HG03342 (cell line): ENCODE data around the gene C19orf38.
A peak's percentile ranks its signal among the peaks of the same experiment; 100 is the strongest.
"Not testable (repeated sequence)": the region's sequence is repeated elsewhere in the genome, so short reads cannot be mapped to it uniquely, and the experiment has no call there.

Experiments used
- ATAC-seq: cut with Tn5 transposase; IDR thresholded peaks from one replicate; pipeline ENCODE4 v1.9.1; 2021; ENCODE audit warnings: mild to moderate bottlenecking, moderate library complexity; ENCODE audit not compliant: unreplicated experiment

Gene C19orf38

DNA sequence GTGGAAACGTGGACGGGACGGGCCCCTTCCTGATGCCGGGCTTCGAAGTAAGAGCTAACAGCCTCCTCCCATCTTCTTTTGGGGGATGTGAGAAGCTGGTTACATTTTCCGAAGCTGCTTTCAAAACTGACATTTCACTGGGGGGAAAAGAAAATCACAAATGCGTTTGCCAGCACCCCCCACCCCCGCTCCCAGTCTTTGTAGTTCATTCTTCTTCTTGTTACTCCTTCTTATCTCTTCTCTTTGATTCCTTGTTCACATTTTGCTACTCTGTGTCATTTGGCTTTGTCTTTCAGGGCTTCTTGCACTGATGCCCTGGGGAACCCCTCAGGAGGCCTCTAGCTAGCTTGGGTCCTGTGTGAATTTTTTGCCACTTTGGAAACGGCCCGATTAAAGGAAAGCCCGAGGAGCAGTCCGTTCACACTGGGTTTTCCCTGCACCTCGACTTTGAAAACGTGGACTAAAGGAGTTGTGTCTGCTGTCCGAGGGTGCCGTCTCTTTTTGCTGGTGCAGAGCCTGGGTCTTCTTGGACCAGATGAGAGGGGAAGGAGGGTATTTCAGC, 24.4 kb downstream of the C19orf38 start:
- no peak for ATAC-seq

DNA sequence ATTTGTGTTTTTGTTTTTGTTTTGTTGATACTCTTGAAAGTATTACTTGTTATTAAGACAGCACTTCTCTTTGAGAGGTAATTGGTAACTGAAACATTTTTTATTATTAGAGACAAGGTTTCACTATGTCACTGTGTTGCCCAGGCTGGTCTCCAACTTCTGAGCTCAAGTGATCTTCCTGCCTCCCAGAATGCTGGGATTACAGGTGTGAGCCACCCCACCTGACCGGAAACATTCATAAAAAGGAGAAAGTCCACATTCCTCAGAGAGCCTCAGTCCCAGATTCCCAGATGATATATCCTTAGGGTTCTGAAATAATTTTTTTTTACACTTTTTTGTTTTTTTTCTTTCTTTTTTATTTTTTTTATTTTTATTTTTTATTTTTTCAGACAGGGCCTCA, 25.8 kb downstream of the C19orf38 start:
- ATAC-seq: no peak

DNA sequence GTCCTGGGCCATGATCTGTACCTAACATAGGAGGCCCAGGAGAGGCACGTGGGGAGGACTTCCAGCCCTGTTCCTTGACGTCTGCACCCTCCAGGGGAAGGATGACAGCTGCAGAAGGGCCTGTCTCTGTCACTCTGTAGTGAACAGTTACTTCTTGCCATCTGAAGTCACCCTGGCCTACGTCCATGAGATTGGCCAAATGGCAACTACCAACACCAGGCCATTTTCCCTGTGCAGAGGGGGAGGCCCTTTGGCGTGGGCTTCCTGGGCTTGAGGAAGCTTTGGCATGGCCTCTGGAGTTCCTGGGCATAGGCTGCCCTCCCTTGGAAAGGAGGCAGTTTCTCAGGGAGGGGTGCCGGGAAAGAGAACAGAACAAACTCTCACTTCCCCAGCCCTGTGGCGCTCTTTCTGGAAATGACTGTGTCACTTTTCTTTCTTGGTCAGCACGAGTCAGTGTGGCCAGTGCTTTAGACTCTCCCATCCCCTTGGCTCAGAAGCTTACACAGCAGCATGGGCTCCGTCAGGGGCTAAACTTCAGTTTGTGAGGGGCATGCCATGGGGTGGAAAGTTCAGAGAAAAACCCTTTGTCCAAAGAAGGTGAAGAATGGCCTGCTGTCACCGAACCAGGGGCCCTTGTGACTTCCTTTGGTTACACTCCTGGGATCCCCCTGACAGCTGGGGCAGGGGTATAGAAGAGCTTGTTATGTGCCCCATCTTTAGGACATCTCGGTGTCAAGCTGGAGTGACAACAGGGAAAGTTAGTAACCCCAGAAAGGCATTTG, 28.4 kb downstream of the C19orf38 start:
- ATAC-seq: peak; percentile 45

DNA sequence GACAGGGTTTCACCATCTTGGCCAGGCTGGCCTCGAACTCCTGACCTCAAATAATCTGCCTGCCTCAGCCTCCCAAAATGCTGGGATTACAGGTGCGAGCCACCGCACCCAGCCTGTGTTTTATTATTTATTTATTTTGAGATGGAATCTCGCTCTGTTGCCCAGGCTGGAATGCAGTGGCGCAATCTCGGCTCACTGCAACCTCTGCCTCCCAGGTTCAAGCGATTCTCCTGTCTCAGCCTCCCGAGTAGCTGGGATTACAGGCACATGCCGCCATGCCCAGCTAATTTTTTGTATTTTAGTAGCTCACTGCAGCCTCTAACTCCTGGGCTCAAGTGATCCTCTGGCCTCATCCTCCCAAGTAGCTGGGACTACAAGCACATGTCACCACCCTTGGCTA, 29.4 kb downstream of the C19orf38 start:
- not testable (repeated sequence) for ATAC-seq

DNA sequence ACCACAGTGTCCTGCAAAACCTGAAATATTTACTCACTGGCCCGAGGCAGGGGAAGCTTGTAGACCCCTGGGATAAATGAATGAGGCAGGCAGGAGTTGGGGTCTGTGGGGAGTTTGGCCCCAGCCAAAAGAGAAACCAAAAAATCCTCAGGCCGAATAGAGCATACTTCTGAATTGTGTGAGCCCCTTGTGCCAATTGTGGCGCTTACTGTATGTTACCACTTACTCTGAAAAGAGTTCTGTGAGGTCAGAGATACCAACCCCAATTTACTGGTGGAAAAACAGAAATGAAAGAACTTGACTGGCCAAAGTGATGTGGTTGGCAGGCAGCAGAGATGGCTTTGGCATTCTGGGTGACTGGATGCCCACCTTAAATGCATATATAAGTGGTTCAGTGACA, 30.0 kb downstream of the C19orf38 start:
- ATAC-seq: no peak

DNA sequence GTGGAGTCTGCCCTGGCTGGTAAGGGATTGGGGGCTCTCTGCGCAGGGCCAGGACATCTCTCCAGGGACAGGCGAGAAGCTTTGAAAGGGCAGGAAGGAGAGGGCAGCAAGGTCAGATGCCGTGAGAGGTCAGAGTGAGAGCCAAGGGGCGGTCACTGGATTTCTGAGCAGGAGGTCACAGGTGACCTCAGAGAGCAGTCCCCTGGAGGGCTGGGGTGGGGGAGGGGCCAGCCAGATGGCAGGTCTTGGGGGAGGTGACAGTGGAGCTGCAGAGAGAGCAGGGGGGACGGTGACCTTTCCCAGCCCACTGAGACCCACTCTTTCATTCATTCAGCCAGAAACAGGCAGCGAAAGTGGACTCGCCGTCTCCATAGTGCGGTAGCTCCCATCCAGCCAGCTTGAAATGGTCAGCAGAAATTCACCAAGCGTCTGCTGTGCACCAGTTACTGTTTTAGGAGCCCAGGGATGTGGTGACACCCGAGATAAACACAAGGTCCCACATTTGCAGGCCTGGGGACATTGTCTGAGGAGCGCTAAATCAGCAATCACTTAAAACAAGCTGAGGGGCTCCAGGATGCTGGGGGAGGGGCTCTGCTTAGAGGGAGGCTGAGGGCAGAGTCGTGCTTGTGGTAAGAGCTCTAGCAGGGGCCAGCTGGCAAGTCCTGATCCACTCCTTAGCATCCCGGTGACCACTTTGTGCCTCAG, 33.3 kb downstream of the C19orf38 start:
- ATAC-seq: no peak

DNA sequence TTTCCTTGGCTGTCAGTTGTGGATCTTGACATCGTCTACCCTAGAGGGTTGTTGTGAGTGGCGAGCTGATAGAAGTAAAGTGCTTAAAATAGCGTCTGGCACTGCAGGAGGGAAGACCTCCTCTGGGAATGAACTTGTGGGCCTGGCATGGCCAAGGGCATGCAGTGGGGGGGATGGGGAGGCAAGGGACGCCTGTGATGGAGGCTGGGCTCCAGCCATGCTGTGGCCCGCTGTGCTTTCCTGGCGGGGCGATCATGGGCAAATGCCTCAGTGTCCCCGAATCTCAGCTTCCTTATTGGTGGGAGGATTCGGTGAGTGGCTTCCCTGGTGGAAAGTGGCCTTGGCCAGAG, 33.9 kb downstream of the C19orf38 start:
- no peak for ATAC-seq

DNA sequence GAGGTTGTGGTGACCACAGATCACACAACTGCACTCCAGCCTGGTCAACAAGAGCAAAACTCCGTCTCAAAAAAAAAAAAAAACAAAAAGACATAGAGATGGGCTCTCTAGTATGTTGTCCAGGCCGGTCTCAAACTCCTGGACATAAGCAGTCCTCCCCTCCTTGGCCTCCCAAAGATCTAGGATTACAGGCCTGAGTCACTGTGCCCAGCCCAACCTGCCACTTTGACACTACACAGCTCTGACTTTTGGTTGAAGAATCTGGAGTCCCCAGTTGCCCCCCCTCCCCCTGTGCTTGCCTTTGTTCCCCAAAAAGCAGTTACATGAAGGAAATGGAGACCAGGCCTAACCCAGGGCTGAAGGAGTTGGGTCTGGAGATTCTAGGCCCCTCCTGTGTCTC, 36.1 kb downstream of the C19orf38 start:
- ATAC-seq: no peak

DNA sequence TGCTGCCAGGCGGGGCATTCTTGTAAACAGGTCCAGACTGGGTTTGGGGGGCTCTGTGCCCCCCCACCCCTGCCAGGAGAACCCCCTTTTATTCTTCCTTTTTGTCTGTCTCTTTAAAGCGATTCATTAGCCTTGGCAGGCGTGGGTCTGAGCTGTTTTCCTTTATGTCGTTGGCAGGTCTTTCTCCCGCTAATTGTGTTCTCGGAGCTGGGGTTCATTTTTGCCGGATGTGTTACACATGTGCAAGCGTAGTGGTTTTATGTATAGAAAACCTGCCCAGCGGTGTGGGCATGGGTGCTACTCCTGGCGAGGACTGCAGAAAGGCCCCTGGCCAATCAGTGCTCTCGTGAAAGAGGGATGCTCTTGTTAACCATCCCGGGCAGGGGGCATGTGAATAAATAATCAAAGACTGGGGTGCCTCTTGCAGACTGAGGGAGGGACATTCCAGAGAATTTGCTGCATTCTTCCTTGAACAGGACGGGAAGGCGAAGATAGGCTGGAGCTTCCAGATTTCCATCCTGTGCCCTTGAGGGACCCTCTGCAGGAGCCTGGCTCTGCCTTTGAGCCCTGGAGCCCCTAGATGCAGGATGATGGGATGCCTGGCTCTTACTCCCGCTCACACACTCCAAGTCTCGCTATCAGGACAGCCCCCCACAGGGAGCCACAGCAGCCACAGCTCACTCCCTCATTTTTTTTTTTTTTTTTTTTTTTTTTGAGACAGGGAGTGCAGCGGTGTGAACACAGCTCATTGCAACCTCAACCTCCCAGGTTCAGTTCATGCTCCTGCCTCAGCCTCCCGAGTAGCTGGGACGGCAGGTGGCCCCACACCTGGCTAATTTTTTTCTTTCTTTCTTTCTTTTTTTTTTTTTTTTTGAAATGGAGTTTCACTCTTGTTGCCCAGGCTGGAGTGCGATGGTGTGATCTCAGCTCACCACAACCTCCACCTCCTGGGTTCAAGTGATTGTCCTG, 37.3 kb downstream of the C19orf38 start:
- no peak for ATAC-seq

DNA sequence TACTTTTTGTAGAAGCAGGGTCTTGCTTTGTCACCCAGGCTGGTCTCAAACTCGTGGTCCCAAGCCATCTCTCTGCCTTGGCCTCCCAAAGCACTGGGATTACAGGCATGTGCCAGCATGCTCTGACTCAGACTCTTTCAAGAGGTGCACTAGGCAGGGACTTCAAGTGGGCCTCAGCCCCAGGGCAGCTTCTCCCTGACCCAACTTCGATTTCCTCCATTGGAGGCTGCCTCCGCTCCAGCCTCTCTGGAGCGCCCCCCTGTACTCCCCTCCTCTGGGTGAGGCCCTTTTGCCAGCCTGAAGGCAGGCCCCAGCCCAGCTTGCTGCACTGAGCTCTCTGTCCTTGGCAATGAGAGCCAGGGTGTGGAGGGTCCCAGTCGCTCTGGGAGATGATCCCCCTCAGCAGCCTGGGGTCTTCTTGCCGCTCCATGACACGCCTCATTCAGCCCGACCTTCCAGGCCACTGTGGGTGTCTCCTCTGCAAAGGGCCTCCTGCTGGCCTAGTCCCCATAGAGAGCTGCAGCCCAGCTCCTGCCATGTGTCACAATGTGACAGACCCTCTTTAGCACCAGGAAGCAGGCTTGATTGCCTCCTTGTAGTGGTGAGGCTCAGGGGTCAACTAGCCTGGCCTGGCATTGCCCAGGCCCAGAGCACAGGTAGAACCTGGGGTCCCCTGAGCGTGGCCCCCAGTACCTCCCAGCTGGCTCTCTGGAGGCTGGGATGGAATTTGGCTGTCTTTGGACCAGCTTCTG, 39.6 kb downstream of the C19orf38 start:
- no peak for ATAC-seq

DNA sequence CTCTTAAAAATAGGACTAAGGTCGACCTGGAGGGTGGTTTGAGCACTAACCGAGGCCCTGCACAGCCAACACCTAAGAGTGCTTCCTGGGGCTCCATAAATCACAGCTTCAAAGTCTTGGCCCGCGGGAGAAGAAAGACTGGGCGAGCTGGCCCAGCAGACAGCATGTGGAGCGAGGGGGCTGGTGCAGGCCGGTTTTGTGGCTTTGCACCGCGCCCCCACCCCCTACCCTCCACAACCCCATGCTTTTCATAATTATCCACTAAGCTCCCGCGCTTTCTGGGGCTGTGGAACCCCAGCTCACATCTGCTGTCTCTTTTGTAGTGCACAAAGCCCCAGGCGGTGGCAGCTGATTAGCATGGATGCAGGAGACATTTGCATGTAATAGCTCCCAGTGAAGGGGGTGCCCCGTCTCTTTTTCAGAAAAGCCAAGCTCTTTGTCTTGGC, 40.2 kb downstream of the C19orf38 start:
- no peak for ATAC-seq

DNA sequence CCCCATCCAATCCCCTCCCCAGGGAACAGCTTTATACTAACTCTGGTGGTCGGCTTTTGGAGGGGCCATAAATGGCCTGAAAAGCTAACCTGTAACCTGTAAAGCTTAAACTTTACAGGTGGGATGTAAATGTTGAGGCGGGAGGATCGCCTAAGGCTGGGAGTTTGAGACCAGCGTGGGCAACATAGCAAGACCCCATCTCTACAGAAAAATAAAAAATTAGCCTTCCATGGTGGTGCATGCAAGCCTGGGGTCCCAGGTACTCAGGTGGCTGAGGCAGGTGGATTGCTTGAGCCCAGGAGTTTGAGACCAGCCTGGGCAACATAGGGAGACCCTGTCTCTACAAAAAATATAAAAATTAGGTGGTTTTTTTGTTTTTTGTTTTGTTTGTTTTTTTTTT, 41.7 kb downstream of the C19orf38 start:
- ATAC-seq: no peak

DNA sequence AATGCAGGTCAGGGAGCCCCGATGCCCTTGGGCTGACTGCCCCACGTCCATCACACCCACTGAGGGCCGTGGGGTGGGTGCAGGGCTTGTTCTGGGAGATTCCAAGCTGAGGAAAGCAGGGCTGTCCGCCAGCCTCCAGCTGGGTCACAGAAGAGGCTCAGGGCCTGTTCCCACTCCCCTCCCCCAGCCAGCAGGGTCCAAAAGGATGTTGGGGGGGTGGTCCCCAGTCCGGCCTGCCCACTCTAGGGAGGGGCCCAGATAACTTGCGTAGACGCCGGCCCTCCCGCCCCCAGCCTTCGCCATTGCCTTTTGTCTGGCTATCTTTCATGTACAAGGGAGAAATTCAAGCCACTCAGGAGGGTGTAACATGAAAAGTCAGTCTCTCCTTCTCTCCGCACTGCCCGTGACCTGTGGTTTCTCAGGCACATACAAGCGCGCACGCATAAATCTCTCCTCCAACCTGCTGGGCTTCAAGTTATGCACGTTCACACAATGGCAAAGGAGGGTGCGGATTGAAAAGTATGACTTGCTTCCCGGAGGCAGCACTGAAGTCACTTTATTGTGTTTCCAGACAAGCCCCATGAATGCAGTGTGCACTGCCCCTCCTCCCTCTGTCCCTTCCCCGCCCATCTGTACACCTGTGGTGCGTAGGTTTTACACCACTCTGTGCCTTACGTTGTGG, 43.3 kb downstream of the C19orf38 start:
- ATAC-seq: no peak

DNA sequence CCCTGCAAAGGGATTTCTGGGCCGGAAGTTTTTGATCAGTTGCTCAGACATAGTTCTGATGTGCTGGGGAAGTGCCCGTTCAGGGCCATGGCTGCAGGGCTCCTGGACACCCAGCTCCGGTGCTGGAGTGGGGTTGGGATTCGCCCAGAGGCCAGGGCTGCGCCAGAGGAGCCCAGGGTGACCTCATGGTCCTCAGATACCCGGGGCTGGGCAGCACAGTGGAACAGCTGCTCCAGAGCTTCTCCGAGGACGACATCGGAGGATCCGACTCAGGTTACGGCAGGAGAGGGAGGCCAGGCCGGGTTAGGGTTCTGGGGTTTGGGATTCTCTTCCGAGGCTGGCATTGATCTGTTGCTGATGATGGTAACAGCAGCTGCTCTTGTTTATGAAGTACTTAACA, 44.0 kb downstream of the C19orf38 start:
- ATAC-seq: no peak

DNA sequence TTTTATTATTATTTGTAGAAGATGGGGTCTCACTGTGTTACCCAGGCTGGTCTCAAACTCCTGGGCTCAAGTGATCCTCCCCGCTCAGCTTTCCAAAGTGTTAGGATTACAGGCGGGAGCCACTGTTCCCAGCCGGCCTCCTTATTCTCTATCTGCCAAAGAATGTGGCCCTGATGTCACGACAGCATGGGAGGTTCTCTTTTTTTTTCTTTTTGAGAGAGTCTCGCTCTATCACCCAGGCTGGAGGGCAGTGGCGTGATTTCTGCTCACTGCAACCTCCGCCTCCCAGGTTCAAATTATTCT, 46.6 kb downstream of the C19orf38 start:
- ATAC-seq: no peak

DNA sequence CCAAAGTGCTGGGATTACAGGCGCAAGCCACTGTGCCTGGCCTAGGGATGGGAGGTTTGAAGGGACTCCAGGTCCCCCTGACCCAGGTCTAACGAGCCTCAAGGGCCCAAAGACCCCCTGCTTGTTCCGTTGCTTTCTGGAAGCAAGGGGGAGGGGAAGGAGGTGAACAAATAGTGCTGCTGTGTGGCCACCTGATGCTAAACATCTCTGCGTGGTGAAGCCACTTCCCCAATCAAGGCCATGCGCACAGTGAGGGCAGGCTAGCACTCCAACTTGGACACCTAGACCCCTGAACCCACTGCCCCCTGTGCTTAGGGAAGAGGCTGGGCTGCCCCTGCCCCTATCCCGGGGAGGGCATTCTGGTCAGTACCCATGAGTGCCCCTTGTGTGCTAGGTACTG, 47.1 kb downstream of the C19orf38 start:
- no peak for ATAC-seq

DNA sequence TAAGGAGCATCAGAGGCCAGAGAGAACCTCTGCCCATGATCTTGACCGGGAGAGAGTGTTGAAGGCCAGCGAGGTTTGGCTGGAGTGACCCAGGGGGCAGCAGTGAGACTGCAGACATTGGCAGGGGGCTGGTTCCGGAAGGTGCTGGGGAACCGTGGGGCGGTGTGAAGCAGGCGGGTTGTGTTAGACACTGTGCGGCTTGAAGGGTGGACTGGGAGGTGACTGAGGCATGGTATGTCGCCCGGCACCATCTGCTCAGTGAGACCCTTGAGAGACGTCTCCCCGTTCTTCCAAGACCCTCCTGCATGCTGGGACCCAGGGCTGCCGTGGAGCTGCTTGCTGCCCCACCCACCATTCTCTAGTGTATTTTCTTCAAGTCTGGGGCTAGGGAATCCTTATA, 47.7 kb downstream of the C19orf38 start:
- no peak for ATAC-seq

DNA sequence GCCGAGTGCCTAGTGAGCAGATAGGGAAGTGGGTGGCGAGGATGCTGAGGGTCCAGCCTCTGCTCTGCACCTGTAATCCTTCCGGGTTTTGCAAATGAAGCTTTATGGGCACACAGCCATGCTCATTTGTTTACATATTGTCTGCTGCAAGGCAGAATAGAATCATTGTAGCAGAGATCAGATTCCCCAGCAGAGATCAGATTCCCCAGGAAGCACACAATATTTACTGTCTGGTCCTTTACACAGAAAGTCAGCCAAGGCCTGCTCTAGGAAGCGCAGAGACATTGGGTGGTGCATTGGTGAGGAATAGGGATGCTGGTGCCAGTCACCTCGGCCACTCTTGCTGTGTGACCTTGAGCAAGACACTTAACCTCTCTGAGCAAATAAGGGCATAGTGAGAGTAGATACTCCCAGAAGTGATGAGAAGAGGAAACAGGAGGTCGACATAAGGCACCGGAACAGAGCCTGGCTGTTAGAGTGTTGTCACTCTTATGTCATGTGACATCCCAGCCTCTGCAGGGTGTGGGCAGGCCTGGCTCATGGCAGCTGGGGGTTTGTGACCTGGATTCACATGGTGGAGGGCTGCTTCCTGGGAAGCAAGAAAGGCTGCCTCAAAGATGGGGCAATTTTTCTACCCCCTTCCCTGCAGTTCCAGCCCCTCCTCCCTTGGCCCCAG, 48.8 kb downstream of the C19orf38 start:
- ATAC-seq: no peak

DNA sequence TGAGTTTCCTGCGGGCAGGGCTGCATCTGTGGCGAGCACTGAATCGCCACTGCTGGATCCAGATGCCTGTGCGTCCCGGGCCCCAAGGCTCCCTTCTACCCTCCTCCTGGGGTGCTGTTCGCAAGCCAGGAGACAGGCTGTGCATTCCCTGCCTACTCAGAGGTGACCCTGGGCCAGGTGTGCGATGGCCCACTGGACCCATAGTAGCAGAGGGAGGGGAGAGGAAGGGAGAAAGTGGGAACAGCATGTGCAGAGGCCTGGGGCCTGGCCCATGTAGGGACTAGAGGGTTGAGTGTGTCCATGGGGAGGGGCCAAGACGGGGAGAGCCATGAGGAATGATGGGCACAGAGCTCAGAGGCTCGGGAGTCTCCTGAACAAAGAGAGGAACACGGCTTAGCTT, 50.4 kb downstream of the C19orf38 start:
- no peak for ATAC-seq
